HG02852 (cell line): ENCODE results near the gene SREK1IP1.

Source experiments
- ATAC-seq: cut with Tn5 transposase; IDR thresholded peaks from one replicate; pipeline ENCODE4 v1.9.1; 2021; ENCODE audit warnings: mild to moderate bottlenecking, moderate library complexity; ENCODE audit not compliant: unreplicated experiment

SREK1IP1 gene

DNA sequence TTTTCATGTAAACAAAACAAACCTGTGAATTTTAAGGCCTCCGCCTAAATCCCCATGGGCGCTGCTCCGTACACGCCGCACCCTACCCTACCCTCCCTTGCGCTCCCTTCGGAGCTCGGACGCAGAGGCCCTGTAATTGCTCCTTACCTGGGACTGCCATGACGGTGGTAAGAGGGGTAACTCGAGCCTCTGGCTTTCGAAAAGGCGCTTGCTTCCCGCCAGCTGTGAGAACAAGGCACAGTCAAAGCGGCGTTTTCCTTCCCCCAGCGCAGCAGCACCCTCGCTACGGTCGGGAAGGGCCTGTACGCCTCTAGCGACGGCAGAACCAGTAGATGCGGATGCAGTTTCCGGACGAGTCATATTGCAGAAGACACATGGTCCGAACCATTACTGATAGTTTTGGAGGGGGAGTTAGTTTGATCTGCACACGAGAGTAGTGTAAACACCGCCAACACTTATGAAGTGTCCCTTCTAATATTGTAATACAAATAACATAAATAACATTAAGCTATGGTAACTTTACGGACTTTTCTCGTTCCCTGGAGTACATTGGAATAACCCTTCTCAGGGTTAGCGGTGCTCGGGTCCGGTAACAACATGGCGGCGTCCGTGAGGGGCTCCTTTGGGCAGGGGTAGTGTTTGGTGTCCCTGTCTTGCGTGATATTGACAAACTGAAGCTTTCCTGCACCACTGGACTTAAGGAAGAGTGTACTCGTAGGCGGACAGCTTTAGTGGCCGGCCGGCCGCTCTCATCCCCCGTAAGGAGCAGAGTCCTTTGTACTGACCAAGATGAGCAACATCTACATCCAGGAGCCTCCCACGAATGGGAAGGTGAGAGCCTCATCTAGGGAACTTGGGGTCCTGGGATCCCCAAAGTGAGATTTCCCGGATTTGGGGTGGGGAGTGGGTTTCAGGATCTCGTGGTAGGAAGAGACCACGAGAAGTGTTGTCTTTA is at the start of gene SREK1IP1, which contains the start of gene CWC27:
Gene SREK1IP1, minus strand, starts transcription at position 334 of the 955 bp plus-strand sequence. Its CDS starts 174 bp downstream, at position 160.
Gene CWC27, plus strand, starts transcription at position 573 of the 955 bp plus-strand sequence. Its CDS starts 217 bp downstream, at position 790.
- ATAC-seq, result peak; percentile 96

DNA sequence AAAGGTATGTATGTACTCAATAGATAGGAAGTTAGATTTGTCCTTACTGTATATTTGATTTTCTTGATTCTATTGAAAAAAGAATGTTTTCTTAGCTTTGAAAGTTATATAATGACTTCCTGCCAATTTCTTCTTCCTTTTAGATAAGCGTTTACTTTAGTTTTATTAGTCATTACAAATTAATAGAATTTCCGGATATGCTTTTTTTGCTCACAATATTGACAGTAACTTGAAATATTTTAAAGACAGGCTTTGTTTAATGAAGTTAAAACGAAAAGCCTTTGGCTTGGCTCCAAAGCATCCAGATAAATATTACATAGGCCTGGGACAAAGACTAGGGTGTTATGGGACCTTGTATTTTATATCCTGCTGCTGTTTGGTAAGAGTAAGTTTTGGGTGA is 49.8 kb upstream of the SREK1IP1 start:
- ATAC-seq, result no peak

DNA sequence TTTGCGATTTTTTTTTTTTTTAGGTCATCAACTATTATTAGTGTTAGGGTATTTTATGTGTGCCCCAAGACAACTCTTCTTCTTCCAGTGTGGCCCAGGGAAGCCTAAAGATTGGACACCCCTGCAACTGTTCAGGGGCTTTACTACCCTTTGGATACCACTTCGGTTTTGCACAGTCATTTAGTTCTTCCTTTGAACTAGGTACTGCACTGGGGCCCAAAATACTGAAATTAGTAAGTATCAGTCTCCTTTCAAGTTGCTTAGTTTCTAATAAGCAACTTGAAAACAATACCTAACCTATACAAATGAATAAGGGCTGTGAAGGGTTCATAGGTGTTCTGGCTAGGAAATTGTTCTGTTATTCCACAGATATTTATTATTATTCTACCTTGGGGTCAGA is 45.6 kb upstream of the SREK1IP1 start:
- ATAC-seq, result peak; percentile 96

DNA sequence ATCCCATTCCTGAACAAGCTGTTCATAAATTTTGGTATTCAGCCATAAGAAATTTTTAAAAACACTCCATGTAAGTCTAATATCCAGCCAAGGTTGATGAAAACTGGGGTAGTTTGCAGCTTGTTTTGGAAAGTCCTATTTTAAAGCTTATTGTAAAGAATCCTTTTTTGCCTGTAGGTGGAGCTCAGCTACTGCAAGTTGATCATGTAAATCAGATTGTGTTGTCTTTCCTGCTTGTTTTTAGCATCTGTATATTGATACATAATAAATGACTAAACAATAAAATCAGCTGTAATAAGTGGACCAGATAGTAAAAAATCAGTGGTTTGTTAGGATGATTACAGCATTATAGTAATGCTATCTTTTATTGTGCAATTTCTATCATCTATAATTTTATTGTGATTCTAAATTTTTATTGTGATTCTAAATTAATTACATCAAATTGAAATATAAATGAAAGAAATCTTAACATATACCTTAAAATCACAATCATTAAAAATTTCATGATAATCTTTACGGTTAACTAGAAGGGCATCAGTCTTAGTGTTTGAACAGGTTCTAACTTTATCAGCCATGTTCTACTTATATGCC is 42.7 kb upstream of the SREK1IP1 start:
- ATAC-seq, result peak; percentile 32

DNA sequence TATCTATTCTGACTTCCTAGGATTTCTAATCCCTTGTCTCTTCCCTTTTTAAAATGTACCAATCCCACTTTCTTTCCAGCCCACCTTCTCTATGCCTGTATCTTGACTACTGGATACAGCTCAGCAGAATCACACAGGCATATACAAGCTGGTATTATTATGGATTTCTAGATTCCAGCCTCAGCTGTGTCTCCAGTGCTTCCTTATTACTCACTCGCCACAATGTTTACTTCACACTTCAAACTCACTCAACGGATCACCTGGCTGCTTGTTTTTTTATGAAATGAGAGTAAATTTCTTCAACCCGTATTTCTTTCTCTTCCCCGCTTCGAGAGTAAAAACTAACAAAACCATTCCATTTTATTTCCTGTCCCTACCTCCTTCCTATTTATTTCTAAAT is 39.0 kb upstream of the SREK1IP1 start:
- no peak for ATAC-seq

DNA sequence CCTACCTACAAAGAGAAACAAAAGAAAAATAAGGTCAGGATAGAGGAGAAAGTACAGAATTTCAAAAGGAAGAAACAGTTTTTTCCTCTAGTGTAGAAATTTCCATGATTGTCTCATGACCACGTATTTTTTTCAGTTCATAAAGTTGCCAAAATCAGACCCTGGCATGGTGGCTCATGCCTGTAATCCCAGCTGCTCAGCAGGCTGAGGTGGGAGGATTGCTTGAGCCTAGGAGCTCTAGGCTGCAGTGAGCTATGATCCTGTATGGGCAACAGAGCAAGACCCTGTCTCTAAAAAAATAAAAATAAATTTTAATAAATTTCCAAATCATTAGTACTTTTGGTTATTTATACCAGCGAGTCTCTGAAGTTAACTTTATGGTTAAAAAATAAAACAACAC is 38.0 kb upstream of the SREK1IP1 start:
- no peak for ATAC-seq

DNA sequence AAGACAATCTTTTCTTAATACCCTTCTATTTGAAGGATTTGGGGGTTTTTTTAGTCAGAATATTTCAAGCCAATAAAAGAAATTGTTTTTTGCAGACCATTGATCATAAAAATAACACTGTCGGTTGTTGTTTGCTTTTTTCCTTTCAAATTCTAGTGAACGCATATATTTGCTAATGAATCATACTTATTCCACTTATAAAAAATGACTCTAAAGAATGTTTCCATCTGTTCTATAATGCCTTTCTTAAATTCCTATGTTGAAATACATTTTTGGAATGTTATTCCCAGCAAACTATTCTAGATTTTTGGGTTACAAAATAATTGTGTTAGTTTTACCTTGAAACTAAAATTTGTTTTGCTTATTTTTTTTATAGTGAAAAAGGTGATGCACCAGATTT is 32.4 kb upstream of the SREK1IP1 start:
- no peak for ATAC-seq

DNA sequence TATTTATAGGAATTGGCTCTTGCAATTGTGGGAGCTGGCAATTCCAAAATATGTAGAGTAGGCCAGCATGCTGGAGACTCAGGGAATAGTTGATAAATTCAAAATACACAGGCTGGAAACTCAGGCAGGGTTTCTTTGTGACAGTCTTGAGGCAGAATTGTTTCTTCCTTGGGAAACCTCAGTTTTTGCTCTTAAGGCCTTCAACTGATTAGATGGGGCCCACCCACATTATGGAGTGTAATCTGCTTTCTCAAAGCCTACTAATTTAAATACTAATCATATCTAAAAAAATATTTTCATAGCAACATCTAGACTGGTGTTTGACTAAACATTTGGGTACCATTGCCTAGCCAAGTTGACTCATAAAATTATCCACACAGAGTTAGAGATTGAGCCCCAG is 27.8 kb upstream of the SREK1IP1 start:
- ATAC-seq, result no peak

DNA sequence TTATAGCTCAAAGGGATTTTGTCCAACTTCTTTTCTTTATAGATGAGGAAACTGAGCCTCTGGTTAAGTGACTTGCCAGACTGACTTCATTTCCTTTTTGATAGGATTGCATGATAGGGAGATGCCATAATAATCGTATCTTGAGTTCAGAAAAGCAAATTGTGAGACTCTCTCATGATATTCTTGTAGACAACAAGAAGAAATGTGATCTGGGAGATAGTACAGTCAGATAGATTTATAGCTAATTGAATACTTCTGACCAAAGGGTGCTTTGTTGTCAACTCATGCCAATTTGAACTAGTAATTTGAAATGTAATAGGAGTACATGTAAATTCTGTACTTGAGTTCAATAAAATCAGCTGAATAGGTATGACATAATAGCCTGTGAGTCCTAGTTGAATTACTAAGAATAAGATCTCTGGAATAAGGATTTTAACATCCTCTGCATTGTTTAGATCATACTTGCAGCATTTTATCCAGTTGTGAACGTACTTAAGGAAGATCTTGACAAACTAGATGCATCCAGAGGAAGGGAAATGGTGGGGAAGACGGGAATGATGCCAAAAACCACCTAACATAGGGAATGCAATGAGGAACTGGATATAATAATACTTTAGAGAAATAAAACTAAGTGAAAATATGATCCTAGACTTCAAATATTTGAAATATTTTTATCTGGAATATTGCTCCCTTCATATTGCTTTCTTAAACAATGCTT is 25.7 kb upstream of the SREK1IP1 start:
- ATAC-seq, result no peak

DNA sequence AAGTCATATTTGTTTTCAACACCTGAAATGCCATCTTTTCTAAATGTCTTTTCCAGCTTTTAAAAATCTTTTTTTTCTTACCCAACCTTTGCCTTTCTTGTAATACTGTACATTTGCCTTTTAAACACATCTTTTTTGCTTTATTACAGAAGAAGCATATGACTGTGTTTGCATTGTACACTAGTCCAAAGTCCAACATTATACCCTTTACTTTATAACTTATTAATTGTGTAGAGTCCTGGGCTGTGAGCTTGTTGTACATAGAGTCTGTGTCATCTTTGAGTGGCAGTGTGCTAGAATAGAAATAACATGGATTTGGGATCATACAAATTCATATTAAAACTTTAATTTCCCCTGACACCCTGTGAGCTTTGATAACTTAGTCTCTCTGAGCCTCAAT is 24.0 kb upstream of the SREK1IP1 start:
- no peak for ATAC-seq

DNA sequence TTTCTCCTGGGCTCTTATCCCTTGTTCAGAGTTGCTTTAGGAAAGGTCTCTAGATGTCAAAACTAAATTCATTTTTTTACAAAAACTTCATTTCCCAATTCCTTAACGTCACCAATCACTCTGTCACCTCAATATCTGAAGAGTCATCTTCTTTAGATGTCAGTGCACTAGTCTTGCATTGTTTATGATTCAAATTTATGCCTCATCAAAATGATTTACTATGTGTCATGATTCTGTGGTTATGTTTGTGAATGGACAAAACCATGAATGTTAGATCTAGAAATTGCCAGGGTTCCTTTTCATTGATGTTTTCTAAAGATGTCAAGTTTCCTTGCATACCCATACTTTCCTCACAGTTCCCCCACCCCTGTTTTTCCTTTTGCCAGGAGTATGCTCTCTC is 21.7 kb upstream of the SREK1IP1 start:
- no peak for ATAC-seq

DNA sequence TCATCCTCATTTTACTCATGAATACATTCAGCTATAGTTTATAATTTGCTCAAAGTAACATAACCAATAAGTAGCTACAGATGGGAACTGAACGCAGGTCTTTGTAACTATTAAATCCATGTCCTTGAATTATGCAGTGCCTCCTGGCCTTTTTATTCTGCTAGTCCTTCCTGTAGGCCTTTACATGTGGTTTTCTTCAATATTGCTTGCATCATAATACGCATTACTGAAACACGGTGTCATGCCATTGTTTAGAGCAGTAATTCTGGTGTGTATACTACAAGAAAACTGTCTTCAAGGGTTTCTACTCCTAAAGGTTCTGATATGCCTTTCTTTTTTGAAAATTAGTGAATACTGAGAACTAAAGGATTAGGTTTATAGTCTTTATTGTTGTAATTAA is 21.0 kb upstream of the SREK1IP1 start:
- ATAC-seq, result no peak

DNA sequence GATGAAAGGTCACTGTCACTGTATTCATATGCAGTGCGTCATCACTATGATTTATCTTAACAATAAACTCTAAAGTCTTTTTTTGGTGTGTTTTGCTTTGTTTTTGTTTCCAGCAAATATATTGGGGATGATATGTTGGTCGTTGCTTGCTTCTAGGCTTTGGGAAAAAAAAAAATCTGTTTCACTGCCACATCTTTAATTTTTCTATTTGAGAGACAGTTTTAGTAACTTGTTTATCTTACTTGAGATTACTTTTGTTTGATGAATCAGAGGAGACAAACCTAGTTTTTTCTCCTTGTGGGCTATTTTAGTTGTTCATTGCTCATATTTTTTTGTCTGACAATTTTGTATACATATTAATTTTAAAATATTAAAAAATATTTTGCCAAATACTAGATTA is 19.7 kb upstream of the SREK1IP1 start:
- no peak for ATAC-seq

DNA sequence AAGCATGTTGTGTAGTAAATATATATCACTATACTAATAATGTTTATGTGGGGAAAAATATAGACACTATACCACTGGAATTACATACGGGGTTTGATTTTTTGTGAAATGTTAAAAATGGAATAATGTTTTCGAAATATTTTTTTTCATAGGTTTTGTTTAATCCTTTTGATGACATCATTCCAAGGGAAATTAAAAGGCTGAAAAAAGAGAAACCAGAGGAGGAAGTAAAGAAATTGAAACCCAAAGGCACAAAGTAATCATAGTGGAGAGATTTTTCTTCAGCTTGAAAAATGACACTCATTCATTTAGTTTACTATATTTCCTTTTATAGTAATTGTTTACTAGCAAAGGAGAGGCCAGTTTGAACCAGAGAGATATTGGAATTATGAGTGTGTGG is 17.9 kb upstream of the SREK1IP1 start:
- ATAC-seq, result no peak

DNA sequence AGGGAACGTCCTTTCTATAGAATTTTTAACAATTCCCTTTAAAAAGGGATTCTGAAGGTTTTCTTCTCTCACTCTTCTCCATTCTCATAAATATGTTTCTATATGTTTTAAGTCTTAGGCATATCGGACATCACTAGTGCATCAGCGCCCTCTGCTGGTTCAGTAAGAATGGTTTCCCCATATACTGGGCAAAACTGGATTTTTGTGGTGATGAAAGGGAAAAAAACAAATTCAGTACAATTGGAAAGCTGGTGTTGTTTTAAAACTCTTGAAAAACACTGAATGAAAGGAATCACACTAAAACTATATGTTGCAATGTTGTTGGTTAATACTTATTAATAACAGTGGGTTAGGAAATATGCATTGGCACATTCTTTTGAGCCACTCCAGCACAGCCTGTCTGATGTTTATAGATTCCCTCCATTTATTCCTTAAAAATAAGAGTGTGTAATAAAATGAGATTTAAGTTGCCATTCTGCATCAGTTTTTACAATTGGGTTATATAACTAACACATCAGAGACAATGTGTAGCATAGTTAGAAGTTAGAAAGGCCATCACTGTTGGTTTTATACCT is 16.0 kb upstream of the SREK1IP1 start:
- ATAC-seq, result peak; percentile 83

DNA sequence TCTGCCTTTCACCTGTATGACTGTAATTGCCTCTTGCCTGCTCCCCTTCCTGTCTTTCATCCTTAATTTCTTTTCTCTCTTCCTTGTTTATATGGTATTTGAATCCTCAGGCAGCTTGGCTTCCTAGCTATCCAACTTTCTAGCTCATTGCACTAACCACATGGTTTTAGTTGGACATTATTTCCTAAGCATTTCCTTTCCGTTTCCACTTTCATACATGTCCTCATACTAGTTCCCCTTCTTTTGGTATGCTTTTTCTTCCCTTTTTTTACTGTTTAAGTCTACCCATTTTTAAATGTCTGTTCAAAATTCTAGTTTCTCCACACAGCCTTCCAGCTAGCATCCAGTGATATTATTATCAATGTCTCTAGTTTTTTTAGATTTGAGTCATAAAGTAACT is 6.8 kb upstream of the SREK1IP1 start:
- no peak for ATAC-seq

DNA sequence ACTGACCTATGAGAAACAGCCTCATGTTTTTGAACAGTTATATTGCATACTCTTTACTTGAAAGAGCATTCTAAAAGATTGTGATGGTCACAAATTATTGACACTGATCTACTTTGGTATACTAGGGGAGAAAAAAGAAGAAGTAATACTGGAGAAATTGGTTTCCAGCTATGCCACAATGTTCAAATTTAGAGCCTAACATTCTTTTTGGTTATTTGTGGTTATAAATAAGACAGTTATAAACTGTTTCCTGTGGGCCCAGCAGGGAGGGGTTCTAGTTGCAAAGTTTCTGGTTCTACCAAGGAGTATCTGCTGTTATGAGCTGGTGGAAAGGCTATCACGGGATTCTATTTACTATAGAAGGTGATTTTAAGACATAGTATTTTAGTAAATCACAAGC is 5.0 kb upstream of the SREK1IP1 start:
- ATAC-seq, result peak; percentile 59

DNA sequence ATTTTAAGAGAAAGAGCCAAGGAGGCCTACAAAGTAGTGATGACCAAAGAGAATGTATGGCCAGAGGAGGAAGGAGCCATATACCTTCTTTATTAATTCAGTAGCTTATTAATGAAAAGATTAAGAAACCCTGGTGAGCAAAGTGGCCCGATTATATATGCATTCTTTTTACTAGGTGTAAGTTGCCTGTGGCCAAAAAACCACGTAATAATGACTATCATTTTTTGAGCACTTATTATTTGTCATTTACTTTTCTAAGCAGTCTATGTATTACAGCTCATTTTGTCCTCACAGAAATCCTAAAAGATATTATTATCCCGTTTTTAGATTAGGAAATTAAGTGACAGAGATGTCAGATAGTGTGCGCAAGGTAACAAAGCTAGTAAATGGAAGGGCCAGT is 3.2 kb upstream of the SREK1IP1 start:
- ATAC-seq, result no peak

DNA sequence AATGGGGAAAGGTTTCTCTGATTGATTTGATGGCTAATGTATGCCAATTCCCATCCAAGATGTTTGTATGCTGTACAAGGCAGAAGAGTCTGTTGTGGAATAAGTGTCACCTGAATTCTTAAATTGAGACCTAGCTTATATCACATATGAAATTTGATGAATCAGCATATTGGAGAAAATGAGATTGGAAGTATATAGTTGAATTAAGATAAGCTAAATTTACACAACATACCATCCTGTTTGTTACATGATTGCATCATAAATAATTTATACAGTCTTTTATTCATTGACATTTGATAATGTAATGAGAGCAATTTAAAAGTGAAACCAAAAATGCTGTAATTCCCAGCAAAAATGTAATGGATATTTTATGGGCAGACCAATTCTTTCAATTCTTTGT is 1.4 kb upstream of the SREK1IP1 start:
- no peak for ATAC-seq

DNA sequence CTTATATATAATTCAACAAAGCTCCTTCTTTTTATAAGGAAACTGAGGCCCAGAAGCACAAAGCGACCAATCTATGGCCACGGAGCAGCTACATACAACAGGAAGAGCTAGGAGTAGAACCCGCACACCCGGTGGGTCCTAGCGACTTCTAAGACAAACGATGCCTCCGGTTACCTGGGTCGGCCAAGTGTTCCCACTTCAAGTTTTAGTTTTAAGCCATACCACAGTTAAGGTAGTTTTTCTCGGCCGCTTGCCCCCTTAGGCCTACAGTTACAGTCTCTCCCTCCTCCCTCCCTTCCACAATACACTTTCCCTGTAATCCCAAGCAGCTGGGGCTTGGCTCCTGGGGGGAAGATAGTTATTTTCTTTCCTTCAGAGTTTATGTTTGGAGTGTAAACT is 533 bp downstream of the SREK1IP1 start:
- peak; percentile 13 for ATAC-seq

DNA sequence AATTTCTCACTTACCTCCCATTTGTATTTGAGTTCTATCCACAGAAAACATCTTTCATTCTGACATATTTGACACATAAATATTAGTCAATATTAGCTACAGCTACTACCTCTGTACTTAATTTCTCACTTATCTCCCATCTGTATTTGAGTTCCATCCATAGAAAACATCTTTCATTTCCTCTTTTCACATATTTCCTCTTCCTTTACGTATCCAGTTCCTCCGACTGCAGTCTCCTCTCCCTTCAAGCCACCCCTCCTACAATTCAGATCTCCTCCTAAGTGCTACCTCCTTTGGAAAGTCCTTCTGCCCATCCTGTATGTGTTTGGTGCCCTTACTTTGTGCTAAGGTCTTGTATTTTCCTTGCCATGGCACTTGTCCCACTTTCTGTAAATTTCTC is 1.6 kb downstream of the SREK1IP1 start:
- no peak for ATAC-seq
